ENCODE results near the gene TM9SF2. TPM values are rescaled to one million over a fixed set of nuclear protein-coding genes. Genes with fewer than 3 reads are reported as not detected.

TM9SF2 gene
- total and polyA plus RNA-seq, 2 of the 4 experiments (the other 2 are of a cell fraction), result 46.1 to 85.5 TPM

GRCh38 chr13:99514801-99515200 lies 13.5 kb downstream of the TM9SF2 start:
- in situ Hi-C loops (cut with MboI; ENCODE audit: low sequenced_read_pairs), result no loop called here
- no peak overlapping the region for H2AFZ ChIP-seq (replicated peaks; ENCODE audit: low read length, poor library complexity)

More at GRCh38 chr13:99514801-99515200, 13.5 kb downstream of the TM9SF2 start:
- no peak overlapping the region for H4K5ac ChIP-seq (ENCODE audit: low read depth, low read length)
- no peak overlapping the region for H2BK5ac ChIP-seq (ENCODE audit: low read depth, low read length, poor library complexity, severe bottlenecking)
- POLR2A ChIA-PET (ENCODE audit: unreplicated experiment), result no interaction called here
- H3K4me2 ChIP-seq (ENCODE audit: low read depth, low read length), result no peak overlapping the region
- BruUV-seq (replicated peaks), result no TSS peak
- CTCF ChIA-PET, result no interaction called here
- H2BK20ac ChIP-seq (ENCODE audit: low read depth, low read length), result no peak overlapping the region
- no peaks in the 10 kb centered on the region for H3K9me3 ChIP-seq (ENCODE audit: control insufficient read depth, insufficient read depth, low read length)
- intact Hi-C loops (cut with micrococcal nuclease) (no loop called here), dilution Hi-C loops (cut with HindIII; ENCODE audit: low sequenced_read_pairs, unreplicated experiment) (no loop called here)
- H3K23ac ChIP-seq (ENCODE audit: low read depth, low read length), result no peak overlapping the region; the same call in 1 of the 2 replicates
- H3K27me3 ChIP-seq (ENCODE audit: control insufficient read depth, insufficient read depth, low read length), result no peaks in the 10 kb centered on the region
- no peaks in the 10 kb centered on the region for H3K4me1 ChIP-seq (ENCODE audit: control insufficient read depth, insufficient read depth, low read length)
- peaks cover 3% of the 10 kb centered on the region for H3K9me1 ChIP-seq (ENCODE audit: insufficient read depth, low read length)
- no peak overlapping the region for H2AK9ac ChIP-seq (replicated peaks; ENCODE audit: low read depth, low read length, poor library complexity)
- no peak overlapping the region for H4K91ac ChIP-seq (ENCODE audit: insufficient read depth, low read depth, low read length)
- ATAC-seq (ENCODE audit: low read depth), result no peak
- H4K20me1 ChIP-seq (ENCODE audit: insufficient read depth, low read length), result peaks cover 66% of the 10 kb centered on the region
- no peak overlapping the region for H2AK5ac ChIP-seq (ENCODE audit: low read depth, low read length)
- H3K4ac ChIP-seq (ENCODE audit: low read depth, low read length), result no peak overlapping the region
- H3K4me3 ChIP-seq (ENCODE audit: insufficient read depth, low read depth, low read length), result no peak overlapping the region
- WGBS, 2 experiments (ENCODE audit: extremely low coverage in 2 of 2, insufficient read length in 1 of 2), result no CpG with 5 or more reads among the region's 4 CpGs
- DNase-seq, result no peak
- no peak overlapping the region for H2BK120ac ChIP-seq (ENCODE audit: low read depth, low read length)
- no peak overlapping the region for H3K27ac ChIP-seq (ENCODE audit: insufficient read depth, low read length)
- no peaks in the 10 kb centered on the region; the same call in 1 of the 2 replicates for H3K36me3 ChIP-seq (ENCODE audit: control insufficient read depth, insufficient read depth, low read length)
- H2BK15ac ChIP-seq (ENCODE audit: low read depth, low read length), result no peak overlapping the region
- no peak for TF ChIP-seq CHD1 (IDR thresholded peaks at IDR 0.05; ENCODE audit: low read depth, low read length)
- TF ChIP-seq CTCF (conservative IDR thresholded peaks at IDR 0.05; ENCODE audit: low read depth, low read length), result no peak
- TF ChIP-seq ELK1 (IDR thresholded peaks at IDR 0.05; ENCODE audit: borderline replicate concordance, low read depth, low read length), result no peak
- TF ChIP-seq MXI1 (IDR thresholded peaks at IDR 0.05; ENCODE audit: borderline replicate concordance, low read depth, low read length), result no peak
- TF ChIP-seq MAFK (IDR thresholded peaks at IDR 0.05; ENCODE audit: low read depth, low read length), result no peak
- no peak for TF ChIP-seq RAD21 (IDR thresholded peaks at IDR 0.05; ENCODE audit: low read length)
- no peak for TF ChIP-seq USF2 (IDR thresholded peaks at IDR 0.05; ENCODE audit: low read depth, low read length)
- TF ChIP-seq POLR2A (IDR thresholded peaks at IDR 0.05; ENCODE audit: low read depth, low read length), result no peak
- no peak for TF ChIP-seq FOS (IDR thresholded peaks at IDR 0.05; ENCODE audit: low read depth, low read length)
- no peak for TF ChIP-seq RFX5 (IDR thresholded peaks at IDR 0.05; ENCODE audit: low read depth, low read length)
- TF ChIP-seq NFE2L2 (IDR thresholded peaks at IDR 0.05; ENCODE audit: low read depth, low read length), result no peak
- no peak for TF ChIP-seq BHLHE40 (IDR thresholded peaks at IDR 0.05; ENCODE audit: low read depth, low read length)
- no peak for TF ChIP-seq MAZ (IDR thresholded peaks at IDR 0.05; ENCODE audit: borderline replicate concordance, low read depth, low read length)
- no peak for TF ChIP-seq RCOR1 (IDR thresholded peaks at IDR 0.05; ENCODE audit: insufficient replicate concordance, low read length)
- no peak for TF ChIP-seq CEBPB (IDR thresholded peaks at IDR 0.05; ENCODE audit: low read depth, low read length)
- TF ChIP-seq SMC3 (IDR thresholded peaks at IDR 0.05; ENCODE audit: low read depth, low read length), result no peak
- H3K14ac ChIP-seq (replicated peaks; ENCODE audit: low read depth, low read length), result no peak overlapping the region
- H3K56ac ChIP-seq (ENCODE audit: extremely low read depth, insufficient read depth, low read length), result no peak overlapping the region
- no peak overlapping the region for H3K18ac ChIP-seq (ENCODE audit: low read depth, low read length)
- H3K79me1 ChIP-seq (ENCODE audit: low read depth in 1 of 2, low read length in 2 of 2), result peaks cover 32 to 74% of the 10 kb centered on the region in 2 experiments
- H3K9ac ChIP-seq (ENCODE audit: low read depth, low read length), result no peak overlapping the region
- H4K8ac ChIP-seq (ENCODE audit: low read depth in 2 of 2, low read length in 2 of 2), result no peak overlapping the region
